B cell (primary cell): ENCODE measurements around the gene SIRPB2. TPM values are rescaled to one million over a fixed set of nuclear protein-coding genes. Genes with fewer than 3 reads are reported as not detected.
A peak's percentile ranks its signal among the peaks of the same experiment; 100 is the strongest.

Source experiments
- ATAC-seq: fragments of 200-7000 bp; cut with Tn5 transposase; one replicate; pipeline ENCODE4 v1.10.0; 2021; ENCODE audit warnings: low read depth, mild to moderate bottlenecking, moderate number of reproducible peaks, moderate library complexity
- CTCF ChIA-PET: fragments of 350-600 bp; sonication (Branson Sonifier 250); formaldehyde crosslinking; loops from one replicate; lab custom pipeline; 2021; ENCODE audit warnings: antibody characterized with exemption, inconsistent platforms; lab: Charles Lee
- POLR2A ChIA-PET: fragments of 350-600 bp; sonication (Branson Sonifier 250); formaldehyde crosslinking; loops from one replicate; lab custom pipeline; 2021; ENCODE audit warnings: antibody characterized with exemption; lab: Charles Lee
- DNase-seq: peaks from one replicate; pipeline ENCODE4 v3.0.0; 2013
- H2AFZ ChIP-seq: 2 replicates; pipeline ENCODE4 v1.6.1; 2012; ENCODE audit warnings: mild to moderate bottlenecking, low read depth, low read length; ENCODE audit not compliant: insufficient read depth, poor library complexity, severe bottlenecking
- H3K27ac ChIP-seq, 2 donors: 1 replicate in 1 of 2; 2 replicates in 1 of 2; pipeline ENCODE4 v1.5.1; 2012 to 2013; ENCODE audit warnings: low read length in 2 of 2, mild to moderate bottlenecking in 2 of 2, moderate library complexity in 1 of 2
- H3K27me3 ChIP-seq, 4 experiments: fragments of 200-600 bp in 1 of 4; sonication (generic) in 1 of 4; replicated peaks in 1 of 4; 1 replicate in 2 of 4; 2 replicates in 2 of 4; pipeline versions ENCODE4 v1.6.1 to v1.7.0; 2013 to 2016; ENCODE audit warnings: low read length in 3 of 4, mild to moderate bottlenecking in 2 of 4, mixed read lengths in 1 of 4, moderate library complexity in 1 of 4; ENCODE audit not compliant: insufficient read depth in 4 of 4, control insufficient read depth in 3 of 4; ENCODE audit errors: control extremely low read depth in 1 of 4
- H3K36me3 ChIP-seq, 2 experiments: replicated peaks in 1 of 2; 1 replicate in 1 of 2; 2 replicates in 1 of 2; pipeline versions ENCODE4 v1.6.1 to v1.7.1; 2013; ENCODE audit warnings: low read length in 1 of 2; ENCODE audit not compliant: insufficient read depth in 2 of 2, control insufficient read depth in 1 of 2; ENCODE audit errors: control extremely low read depth in 1 of 2, extremely low read depth in 1 of 2
- H3K4me1 ChIP-seq, 2 donors: fragments of 200-600 bp in 1 of 2; sonication (generic) in 1 of 2; 1 replicate in 1 of 2; 2 replicates in 1 of 2; pipeline versions ENCODE4 v1.5.1 to v1.6.1; 2013 to 2017; ENCODE audit warnings: low read length in 2 of 2; ENCODE audit not compliant: control insufficient read depth in 2 of 2, insufficient read depth in 2 of 2
- H3K4me2 ChIP-seq: replicated peaks from 2 replicates; pipeline ENCODE3; 2012; ENCODE audit warnings: mild to moderate bottlenecking, low read depth, low read length; ENCODE audit not compliant: poor library complexity, severe bottlenecking
- H3K4me3 ChIP-seq, 5 experiments: fragments of 200-600 bp in 1 of 5; sonication (generic) in 1 of 5; 1 replicate in 3 of 5; 2 replicates in 2 of 5; pipeline versions ENCODE4 v1.5.1 to v1.7.0; 2011 to 2016; ENCODE audit warnings: low read length in 4 of 5, mild to moderate bottlenecking in 4 of 5, low read depth in 2 of 5, control low read depth in 1 of 5, moderate library complexity in 1 of 5; ENCODE audit not compliant: insufficient read depth in 1 of 5; ENCODE audit errors: control extremely low read depth in 1 of 5, extremely low read depth in 1 of 5
- H3K79me2 ChIP-seq: fragments of 200-600 bp; sonication (generic); one replicate; pipeline ENCODE4 v1.6.0; 2016; ENCODE audit warnings: low read length; ENCODE audit not compliant: control insufficient read depth, insufficient read depth
- H3K9ac ChIP-seq: fragments of 200-600 bp; sonication (generic); 2 replicates; pipeline ENCODE4 v1.6.1; 2017; ENCODE audit warnings: mild to moderate bottlenecking, low read length, moderate library complexity
- H3K9me3 ChIP-seq, 3 donors: one replicate each; pipeline versions ENCODE4 v1.6.1 to v1.7.1; 2013; ENCODE audit warnings: low read length in 2 of 3; ENCODE audit not compliant: control insufficient read depth in 2 of 3, insufficient read depth in 1 of 3; ENCODE audit errors: control extremely low read depth in 1 of 3
- H4K20me1 ChIP-seq: 2 replicates; pipeline ENCODE4 v1.6.0; 2012; ENCODE audit warnings: mild to moderate bottlenecking, low read length; ENCODE audit not compliant: insufficient read depth, control insufficient read depth, poor library complexity, severe bottlenecking
- H3K27ac Mint-ChIP-seq: one replicate; pipeline ENCODE4 v1.8.0; 2021; ENCODE audit warnings: mixed read lengths
- H3K27me3 Mint-ChIP-seq: one replicate; pipeline ENCODE4 v1.8.0; 2021; ENCODE audit warnings: mixed read lengths
- H3K4me1 Mint-ChIP-seq: one replicate; pipeline ENCODE4 v1.8.0; 2021; ENCODE audit warnings: mixed read lengths
- H3K4me3 Mint-ChIP-seq: one replicate; pipeline ENCODE4 v1.8.0; 2021; ENCODE audit warnings: mixed read lengths
- H3K9me3 Mint-ChIP-seq: one replicate; pipeline ENCODE4 v1.8.0; 2022; ENCODE audit warnings: mixed read lengths; ENCODE audit not compliant: insufficient read depth
- CTCF ChIP-seq: fragments of 200-600 bp; IDR thresholded peaks from one replicate; pipeline ENCODE4 v1.8.0; 2022; ENCODE audit warnings: antibody characterized with exemption, mild to moderate bottlenecking
- EZH2 ChIP-seq: IDR thresholded peaks from 2 replicates; pipeline ENCODE4 v1.6.1; 2012; ENCODE audit warnings: borderline replicate concordance, low read depth, mild to moderate bottlenecking, moderate library complexity, low read length; ENCODE audit not compliant: insufficient read depth, poor library complexity, severe bottlenecking
- WGBS: methylation state at CpG from one replicate; pipeline ENCODE4 v1.1.5; 2013; ENCODE audit warnings: missing lambda C conversion rate; ENCODE audit not compliant: insufficient coverage; 5-methylcytosine and 5-hydroxymethylcytosine counted together
- intact Hi-C: fragments of 100-400 bp; cut with micrococcal nuclease; formaldehyde crosslinking; loops from one replicate; pipeline ENCODE4 v1.10.0; 2022
- polyA plus RNA-seq: library from polyadenylated mRNA; depleted of rRNA; stranded (reverse); fragments of >200 nt; gene quantifications from 2 replicates; pipeline ENCODE4 v1.2.3, GENCODE V29; 2012
- total RNA-seq, 2 donors: library from RNA; stranded (reverse); fragments of 120-200 nt in 1 of 2; gene quantifications; 1 replicate in 1 of 2; 2 replicates in 1 of 2; pipeline versions ENCODE4 v1.2.3 to v1.2.4, GENCODE V29; 2013 to 2022

Gene SIRPB2
- total and polyA plus RNA-seq, 2 donors (not counting 1 experiment from before 2014, with no cell fraction given): 0.51 TPM; not detected in 1

GRCh38 chr20:1505361-1505760, 14.1 kb upstream of the SIRPB2 start:
- Histone ChIP-seq H4K20me1 (no peaks in the 10 kb centered on the region), H3K27ac (no peak overlapping the region), H2AFZ (no peak overlapping the region), H3K79me2 (no peaks in the 10 kb centered on the region), H3K4me1 (peaks cover 0 to 3% of the 10 kb centered on the region in 2 donors), H3K4me2 (no peak overlapping the region), H3K4me3 (no peak overlapping the region), H3K36me3 (no peaks in the 10 kb centered on the region), H3K9ac (no peak overlapping the region), H3K27me3 (peaks cover 0 to 22% (median 6%) of the 10 kb centered on the region in 4 experiments), H3K9me3 (peaks cover 0 to 4% (median 3%) of the 10 kb centered on the region in 3 donors)
- no peak for DNase-seq
- no peak overlapping the region for H3K4me3 Mint-ChIP-seq
- TF ChIP-seq CTCF (no peak), EZH2 (no peak)
- ChIA-PET CTCF (interaction anchor here (1.1 to 5.7 kb wide), 6 partner anchors 14 to 193 kb away, joined by 3 to 85 read pairs (median 28); partner anchors contain the start of gene NSFL1C), POLR2A (no interaction called here)
- peak overlapping the region; percentile 33 for H3K27ac Mint-ChIP-seq
- ATAC-seq: no peak
- no peaks in the 10 kb centered on the region for H3K9me3 Mint-ChIP-seq
- H3K4me1 Mint-ChIP-seq: peaks cover 2% of the 10 kb centered on the region
- WGBS: 96% methylated on average over 3 of the region's 3 CpGs
- intact Hi-C loops: no loop called here
- H3K27me3 Mint-ChIP-seq: peaks cover 47% of the 10 kb centered on the region

GRCh38 chr20:1503564-1504227, 12.5 kb upstream of the SIRPB2 start:
- ATAC-seq (peak; percentile 100), DNase-seq (peak; percentile 91)
- H3K4me1 ChIP-seq: peaks cover 0 to 3% of the 10 kb centered on the region in 2 donors
- H3K9me3 ChIP-seq: peaks cover 0 to 4% (median 3%) of the 10 kb centered on the region in 3 donors
- no peak overlapping the region for H3K4me2 ChIP-seq
- no peak overlapping the region for H3K4me3 ChIP-seq
- H3K79me2 ChIP-seq: no peaks in the 10 kb centered on the region
- H3K27ac ChIP-seq: no peak overlapping the region
- Mint-ChIP-seq H3K9me3 (no peaks in the 10 kb centered on the region), H3K4me1 (peaks cover 2% of the 10 kb centered on the region), H3K4me3 (no peak overlapping the region), H3K27me3 (peaks cover 58% of the 10 kb centered on the region), H3K27ac (no peak overlapping the region)
- no peaks in the 10 kb centered on the region for H4K20me1 ChIP-seq
- peaks cover 0 to 29% (median 10%) of the 10 kb centered on the region in 4 experiments for H3K27me3 ChIP-seq
- WGBS: 2% methylated on average over 5 of the region's 8 CpGs
- no peak overlapping the region for H3K9ac ChIP-seq
- CTCF ChIA-PET: interaction anchor here (0.6 to 5.7 kb wide), 60 partner anchors 8 to 621 kb away, joined by 3 to 85 read pairs (median 5); partner anchors contain the start of genes FKBP1A, NSFL1C and SNPH
- no peak overlapping the region for H2AFZ ChIP-seq
- no peak for TF ChIP-seq EZH2
- TF ChIP-seq CTCF: peak; percentile 100
- H3K36me3 ChIP-seq: no peaks in the 10 kb centered on the region
- intact Hi-C loops: loop anchor here (1.0 kb wide), 6 partner anchors 36 to 385 kb away; partner anchors contain the start of genes FKBP1A and PSMF1
- POLR2A ChIA-PET: interaction anchor here (0.8 kb wide), 1 partner anchor 38 kb away, joined by 4 read pairs; the partner anchor contains the start of gene NSFL1C
